Left forelimb (tissue), 1 donor: Measurements from ENCODE around the gene LRG1.
"Not testable (repeated sequence)": the region's sequence is repeated elsewhere in the genome, so short reads cannot be mapped to it uniquely, and the experiment has no call there.

ENCODE experiments used
- DNase-seq: peaks from one replicate; pipeline ENCODE4 v3.0.0-alpha.2; 2018; ENCODE audit warnings: low spot score

The LRG1 gene

GRCh38 chr19:4550479-4551050 lies 10.7 kb upstream of the LRG1 start:
- no peak for DNase-seq

GRCh38 chr19:4550018-4550417 lies 10.2 kb upstream of the LRG1 start:
- no peak for DNase-seq

- no peak for DNase-seq
Measured at GRCh38 chr19:4548238-4548584, 8.4 kb upstream of the LRG1 start.

GRCh38 chr19:4547303-4548237 lies 7.7 kb upstream of the LRG1 start:
- no peak for DNase-seq

DNA sequence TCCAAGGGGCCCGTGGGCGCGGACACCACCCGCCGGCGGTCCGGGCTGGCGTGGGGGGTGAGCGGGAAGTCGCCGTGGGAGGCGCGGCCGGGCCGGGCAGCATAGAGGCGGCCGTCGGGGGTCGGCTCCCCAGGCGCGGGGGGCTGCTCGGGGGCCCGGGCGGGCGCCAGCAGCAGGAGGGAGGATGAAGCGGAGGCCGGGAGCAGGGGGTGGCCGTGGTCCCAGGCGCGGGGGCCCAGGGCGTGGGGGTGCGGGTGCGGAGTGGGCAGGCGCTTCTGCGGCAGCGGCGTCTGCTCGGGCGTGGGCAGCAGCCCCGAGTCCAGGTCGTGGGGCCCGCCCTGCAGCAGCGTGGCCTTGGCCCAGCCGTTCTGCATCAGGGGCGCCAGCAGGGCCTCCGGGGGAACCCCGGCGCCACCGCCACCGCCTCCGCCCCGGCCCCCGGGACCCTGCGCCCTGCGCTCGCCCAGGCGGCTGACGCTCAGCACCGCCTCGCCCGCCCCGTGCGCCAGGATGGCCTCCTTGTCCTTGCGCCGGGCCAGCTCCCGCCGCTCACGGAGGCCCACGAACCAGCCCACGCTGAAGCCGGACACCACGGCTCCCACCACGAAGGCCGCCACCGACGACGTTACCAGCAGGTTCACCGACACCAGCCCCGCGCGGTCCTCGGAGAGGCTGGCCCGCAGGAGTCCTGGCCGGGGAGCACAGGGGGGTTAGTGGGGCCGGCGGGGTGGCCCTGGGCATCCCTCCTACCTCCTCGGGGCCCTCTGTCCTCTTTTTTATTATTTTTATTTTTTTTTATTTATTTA lies 4.2 kb upstream of the LRG1 start:
- DNase-seq: no peak

DNA sequence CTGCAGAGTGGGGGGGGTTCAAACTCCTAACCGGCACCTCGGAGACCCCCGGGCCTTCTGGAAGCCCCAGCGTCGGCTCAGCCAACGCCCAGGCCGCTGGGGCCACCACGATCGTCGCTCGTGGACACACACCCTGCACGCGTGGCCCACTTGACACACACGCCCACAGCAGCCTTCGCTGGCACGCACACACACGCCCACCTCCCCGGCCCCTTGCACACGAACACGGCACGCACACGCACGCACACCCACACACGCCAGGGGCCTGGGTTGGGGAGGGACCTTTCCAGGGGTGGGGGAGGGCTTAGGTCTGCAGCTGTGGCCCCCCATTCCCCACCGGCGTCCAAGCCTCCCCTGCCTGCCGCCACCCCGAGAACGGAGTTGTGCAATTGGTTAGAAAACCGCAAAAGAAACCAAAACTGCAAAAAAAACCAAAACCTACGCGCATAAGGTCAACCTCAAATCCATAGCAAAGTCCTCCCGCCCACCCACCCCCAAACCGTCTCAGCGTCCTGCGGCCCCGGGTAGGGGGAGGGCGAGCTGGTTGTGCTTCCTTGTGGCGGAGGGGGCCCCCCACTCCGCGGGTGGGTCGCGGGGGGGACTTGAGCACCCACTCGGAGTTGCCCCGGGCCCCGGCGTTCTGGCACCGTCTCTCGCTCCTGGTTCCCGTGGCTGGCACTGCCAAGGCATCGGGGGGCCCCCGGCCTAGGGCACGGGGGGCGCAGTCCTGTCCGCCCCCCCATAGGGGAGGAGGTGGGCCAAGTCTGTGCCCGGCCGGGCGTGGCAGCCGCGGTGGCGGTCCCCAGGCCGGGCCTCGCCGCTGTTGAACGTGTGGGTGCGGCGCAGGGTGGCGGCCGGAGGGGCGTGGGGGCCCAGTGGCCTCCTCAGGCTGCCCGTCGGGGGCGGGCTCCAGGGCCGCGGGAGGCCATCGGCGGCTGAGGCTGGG lies 3.3 kb upstream of the LRG1 start:
- no peak for DNase-seq

GRCh38 chr19:4541806-4542145 lies 1.9 kb upstream of the LRG1 start:
- not testable (repeated sequence) for DNase-seq

- DNase-seq: no peak
Measured at GRCh38 chr19:4541114-4541805, 1.4 kb upstream of the LRG1 start.

GRCh38 chr19:4539169-4539692 lies 605 bp downstream of the LRG1 start:
- no peak for DNase-seq

GRCh38 chr19:4538601-4538954 lies 1.3 kb downstream of the LRG1 start:
- no peak for DNase-seq

- DNase-seq: no peak
Measured at GRCh38 chr19:4537953-4538600, 1.8 kb downstream of the LRG1 start.

- no peak for DNase-seq
Measured at GRCh38 chr19:4536798-4537197, 3.0 kb downstream of the LRG1 start.

DNA sequence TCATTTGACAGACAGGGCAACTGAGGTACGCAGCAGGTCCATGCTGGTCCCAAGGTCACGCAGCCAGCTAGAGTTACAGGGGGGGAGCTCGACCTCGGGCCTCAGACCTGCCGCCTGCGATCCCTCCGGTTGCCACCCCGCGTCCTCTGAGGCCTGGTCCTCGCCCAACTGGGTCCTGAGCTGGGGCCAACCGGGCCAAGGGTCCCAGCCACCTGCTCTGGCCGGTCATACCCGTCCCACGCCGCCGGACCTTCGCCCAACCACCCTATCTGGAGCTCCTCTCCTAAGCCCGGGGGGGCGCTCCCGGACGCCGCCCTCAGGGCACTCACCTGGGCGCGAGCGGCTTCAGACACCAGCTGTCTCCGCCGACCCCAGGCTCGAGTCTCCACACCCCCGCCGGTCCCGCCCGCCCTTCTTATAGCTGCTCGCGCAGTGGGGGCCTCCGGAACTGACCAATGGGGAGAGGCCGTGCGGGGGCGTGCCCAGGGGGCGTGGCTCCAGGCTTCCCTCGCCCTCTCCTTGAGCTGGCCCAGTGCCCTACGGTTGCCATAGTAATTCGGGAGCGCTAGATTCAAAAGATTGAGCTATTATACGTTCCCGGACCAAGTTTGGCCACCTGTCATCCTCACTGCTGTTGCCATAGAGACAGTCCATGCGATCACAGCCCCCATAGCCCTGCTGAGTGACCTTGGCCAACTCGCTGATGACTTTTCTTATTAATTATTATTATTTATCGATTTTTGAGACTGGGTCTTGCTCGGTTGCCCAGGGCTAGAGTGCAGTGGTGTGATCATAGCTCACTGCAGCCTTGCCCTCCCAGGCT lies 4.8 kb downstream of the LRG1 start, which contains the start of gene PLIN5:
TSS of gene PLIN5 (minus strand) at position 389 of the 823 bp plus-strand sequence. CDS start 1,150 bp downstream, outside the sequence.
- no peak for DNase-seq

- no peak for DNase-seq
Measured at GRCh38 chr19:4533835-4534424, 5.9 kb downstream of the LRG1 start.

- no peak for DNase-seq
Measured at GRCh38 chr19:4533334-4533733, 6.5 kb downstream of the LRG1 start.

DNA sequence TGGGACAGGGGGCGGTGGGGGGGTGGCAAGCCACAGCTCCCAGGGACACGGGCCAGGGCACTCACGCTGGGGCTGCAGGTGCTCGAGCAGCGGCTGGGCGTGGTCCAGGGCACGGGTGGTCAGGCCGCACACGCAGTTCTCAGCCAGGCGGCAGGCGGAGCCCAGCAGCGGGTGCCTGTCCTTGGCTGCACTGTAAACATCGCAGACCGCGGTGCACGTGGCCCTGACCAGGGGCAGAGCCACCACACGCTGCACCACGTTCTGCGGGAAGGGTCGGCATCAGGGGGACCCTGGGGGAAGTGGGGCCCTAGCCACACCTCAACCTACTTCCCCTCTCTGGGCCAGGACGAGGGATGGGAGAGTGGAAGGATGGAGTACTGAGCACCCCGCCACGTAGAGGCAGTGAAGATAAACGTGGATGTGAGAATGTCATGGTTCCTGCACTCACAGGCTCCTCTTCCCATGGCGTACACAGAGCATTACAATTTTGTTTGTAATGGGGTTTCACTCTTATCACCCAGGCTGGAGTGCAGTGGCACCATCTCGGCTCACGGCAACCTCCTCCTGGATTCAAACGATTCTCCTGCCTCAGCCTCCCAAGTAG lies 8.2 kb downstream of the LRG1 start:
- DNase-seq: no peak

DNA sequence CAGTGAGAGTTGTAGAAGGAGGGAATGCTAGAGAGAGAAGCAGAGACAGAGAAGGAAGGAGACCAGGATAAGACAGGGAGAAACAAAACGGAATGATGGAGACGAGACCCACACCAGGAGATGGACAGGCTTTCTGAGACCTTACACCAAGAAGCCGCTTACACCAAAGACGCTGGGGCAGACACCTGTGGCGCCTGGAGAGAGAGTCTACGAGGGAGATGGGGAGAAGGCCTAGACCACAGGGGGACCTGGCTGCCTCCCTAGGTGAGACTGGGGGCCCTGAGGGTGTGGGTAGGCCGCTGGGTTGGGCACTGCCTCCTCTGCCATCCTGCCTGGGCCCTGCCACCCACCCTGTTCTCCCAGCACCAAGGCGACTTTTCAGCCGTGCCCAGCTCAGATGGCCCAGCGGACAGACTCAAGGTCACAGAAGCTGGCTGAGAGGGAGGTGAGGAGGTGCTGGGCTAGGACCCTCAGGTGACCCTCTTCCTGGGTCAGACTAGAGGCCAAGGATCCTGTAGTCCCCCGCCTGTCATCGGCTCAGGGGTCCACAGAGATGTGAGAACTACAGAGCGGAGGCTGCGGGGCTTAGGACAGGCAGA lies 9.8 kb downstream of the LRG1 start:
- DNase-seq: no peak

GRCh38 chr19:4528843-4529242 lies 11.0 kb downstream of the LRG1 start:
- DNase-seq: no peak
